Stimulated activated naive CD8-positive, alpha-beta T cell treated with anti-CD3 and anti-CD28 coated beads, Interleukin-15, Interleukin-2, amounts not matched to agents 100 ng/mL and 50 ng/mL, for 24 hours (primary cell): Measurements from ENCODE around the gene EFHC1.

Experiments used
- H3K27ac Mint-ChIP-seq: one replicate; pipeline ENCODE4 v1.8.0; 2021; ENCODE audit warnings: mild to moderate bottlenecking, mixed read lengths
- H3K27me3 Mint-ChIP-seq: one replicate; pipeline ENCODE4 v1.8.0; 2021; ENCODE audit warnings: mixed read lengths
- H3K36me3 Mint-ChIP-seq: one replicate; pipeline ENCODE4 v1.8.0; 2021; ENCODE audit warnings: low read depth, mixed read lengths
- H3K4me1 Mint-ChIP-seq: one replicate; pipeline ENCODE4 v1.8.0; 2021; ENCODE audit warnings: low read depth, mixed read lengths
- H3K4me3 Mint-ChIP-seq: one replicate; pipeline ENCODE4 v1.8.0; 2021; ENCODE audit warnings: mild to moderate bottlenecking, mixed read lengths
- H3K9me3 Mint-ChIP-seq: one replicate; pipeline ENCODE4 v1.8.0; 2021; ENCODE audit warnings: mixed read lengths

The EFHC1 gene

GRCh38 chr6:52536424-52536916, 116.3 kb downstream of the EFHC1 start:
- no peaks in the 10 kb centered on the region for H3K9me3 Mint-ChIP-seq
- H3K27ac Mint-ChIP-seq: no peak overlapping the region
- H3K36me3 Mint-ChIP-seq: peaks cover 6% of the 10 kb centered on the region
- no peak overlapping the region for H3K4me3 Mint-ChIP-seq
- H3K27me3 Mint-ChIP-seq: no peaks in the 10 kb centered on the region
- peaks cover 40% of the 10 kb centered on the region for H3K4me1 Mint-ChIP-seq

- Mint-ChIP-seq H3K27me3 (no peaks in the 10 kb centered on the region), H3K4me1 (peaks cover 40% of the 10 kb centered on the region), H3K36me3 (peaks cover 6% of the 10 kb centered on the region), H3K9me3 (no peaks in the 10 kb centered on the region), H3K27ac (peak overlapping the region; percentile 70), H3K4me3 (no peak overlapping the region)
Measured at GRCh38 chr6:52537001-52537753, 117.0 kb downstream of the EFHC1 start.

GRCh38 chr6:52538252-52538900, 118.2 kb downstream of the EFHC1 start:
- Mint-ChIP-seq H3K4me1 (peaks cover 40% of the 10 kb centered on the region), H3K27ac (no peak overlapping the region), H3K4me3 (no peak overlapping the region), H3K9me3 (no peaks in the 10 kb centered on the region), H3K27me3 (no peaks in the 10 kb centered on the region), H3K36me3 (peaks cover 6% of the 10 kb centered on the region)

GRCh38 chr6:52538901-52539354, 118.8 kb downstream of the EFHC1 start:
- peaks cover 40% of the 10 kb centered on the region for H3K4me1 Mint-ChIP-seq
- peaks cover 6% of the 10 kb centered on the region for H3K36me3 Mint-ChIP-seq
- no peaks in the 10 kb centered on the region for H3K9me3 Mint-ChIP-seq
- no peak overlapping the region for H3K4me3 Mint-ChIP-seq
- H3K27me3 Mint-ChIP-seq: no peaks in the 10 kb centered on the region
- no peak overlapping the region for H3K27ac Mint-ChIP-seq

GRCh38 chr6:52539607-52540006, 119.5 kb downstream of the EFHC1 start:
- Mint-ChIP-seq H3K27me3 (no peaks in the 10 kb centered on the region), H3K9me3 (no peaks in the 10 kb centered on the region), H3K27ac (no peak overlapping the region), H3K4me3 (no peak overlapping the region), H3K4me1 (peaks cover 43% of the 10 kb centered on the region), H3K36me3 (peaks cover 5% of the 10 kb centered on the region)

GRCh38 chr6:52540286-52540902, 120.3 kb downstream of the EFHC1 start:
- Mint-ChIP-seq H3K9me3 (no peaks in the 10 kb centered on the region), H3K4me1 (peaks cover 36% of the 10 kb centered on the region), H3K27ac (no peak overlapping the region), H3K27me3 (no peaks in the 10 kb centered on the region), H3K36me3 (no peaks in the 10 kb centered on the region), H3K4me3 (no peak overlapping the region)

GRCh38 chr6:52541135-52541534, 121.0 kb downstream of the EFHC1 start:
- H3K9me3 Mint-ChIP-seq: no peaks in the 10 kb centered on the region
- peaks cover 28% of the 10 kb centered on the region for H3K4me1 Mint-ChIP-seq
- no peak overlapping the region for H3K4me3 Mint-ChIP-seq
- no peaks in the 10 kb centered on the region for H3K27me3 Mint-ChIP-seq
- no peaks in the 10 kb centered on the region for H3K36me3 Mint-ChIP-seq
- no peak overlapping the region for H3K27ac Mint-ChIP-seq

- H3K9me3 Mint-ChIP-seq: no peaks in the 10 kb centered on the region
- peaks cover 7% of the 10 kb centered on the region for H3K4me1 Mint-ChIP-seq
Measured at GRCh38 chr6:52543262-52543661, 123.1 kb downstream of the EFHC1 start.

GRCh38 chr6:52543729-52544601, 123.8 kb downstream of the EFHC1 start:
- Mint-ChIP-seq H3K4me3 (no peak overlapping the region), H3K36me3 (no peaks in the 10 kb centered on the region), H3K9me3 (no peaks in the 10 kb centered on the region), H3K4me1 (peaks cover 6% of the 10 kb centered on the region), H3K27ac (no peak overlapping the region), H3K27me3 (no peaks in the 10 kb centered on the region)

More at GRCh38 chr6:52543262-52543661, 123.1 kb downstream of the EFHC1 start:
- Mint-ChIP-seq H3K27ac (no peak overlapping the region), H3K36me3 (no peaks in the 10 kb centered on the region), H3K4me3 (no peak overlapping the region), H3K27me3 (no peaks in the 10 kb centered on the region)

- H3K4me1 Mint-ChIP-seq: peaks cover 3% of the 10 kb centered on the region
- no peaks in the 10 kb centered on the region for H3K27me3 Mint-ChIP-seq
- H3K4me3 Mint-ChIP-seq: no peak overlapping the region
- H3K36me3 Mint-ChIP-seq: no peaks in the 10 kb centered on the region
- no peaks in the 10 kb centered on the region for H3K9me3 Mint-ChIP-seq
- no peak overlapping the region for H3K27ac Mint-ChIP-seq
Measured at GRCh38 chr6:52544602-52545405, 124.7 kb downstream of the EFHC1 start.

GRCh38 chr6:52545406-52546119, 125.4 kb downstream of the EFHC1 start:
- no peak overlapping the region for H3K4me3 Mint-ChIP-seq
- no peaks in the 10 kb centered on the region for H3K36me3 Mint-ChIP-seq
- peaks cover 3% of the 10 kb centered on the region for H3K4me1 Mint-ChIP-seq
- no peak overlapping the region for H3K27ac Mint-ChIP-seq
- no peaks in the 10 kb centered on the region for H3K9me3 Mint-ChIP-seq
- no peaks in the 10 kb centered on the region for H3K27me3 Mint-ChIP-seq

- no peaks in the 10 kb centered on the region for H3K27me3 Mint-ChIP-seq
- H3K4me1 Mint-ChIP-seq: peaks cover 3% of the 10 kb centered on the region
Measured at GRCh38 chr6:52546192-52546591, 126.0 kb downstream of the EFHC1 start.

GRCh38 chr6:52546678-52547077, 126.5 kb downstream of the EFHC1 start:
- peaks cover 3% of the 10 kb centered on the region for H3K4me1 Mint-ChIP-seq
- H3K27ac Mint-ChIP-seq: no peak overlapping the region
- no peaks in the 10 kb centered on the region for H3K27me3 Mint-ChIP-seq
- H3K4me3 Mint-ChIP-seq: no peak overlapping the region
- no peaks in the 10 kb centered on the region for H3K9me3 Mint-ChIP-seq
- no peaks in the 10 kb centered on the region for H3K36me3 Mint-ChIP-seq

More at GRCh38 chr6:52546192-52546591, 126.0 kb downstream of the EFHC1 start:
- no peak overlapping the region for H3K27ac Mint-ChIP-seq
- no peak overlapping the region for H3K4me3 Mint-ChIP-seq
- H3K9me3 Mint-ChIP-seq: no peaks in the 10 kb centered on the region
- H3K36me3 Mint-ChIP-seq: no peaks in the 10 kb centered on the region
